WTC11 (cell line): Measurements from ENCODE around the gene SGPL1.

Source experiments
- ATF2 ChIP-seq: sonication (generic); formaldehyde crosslinking; IDR thresholded peaks from 2 replicates; pipeline ENCODE4 v1.8.1; 2022; ENCODE audit warnings: low read depth, missing genetic modification reagents, borderline replicate concordance
- CTCF ChIP-seq: fragments of 200-600 bp; IDR thresholded peaks from 2 replicates; pipeline ENCODE4 v1.8.0; 2022; ENCODE audit warnings: antibody characterized with exemption
- MXD4 ChIP-seq: fragments of 250-450 bp; sonication (Bioruptor Pico); IDR thresholded peaks from 2 replicates; pipeline ENCODE4 v1.8.0; 2021; ENCODE audit warnings: mild to moderate bottlenecking, moderate library complexity, borderline replicate concordance
- NR3C1 ChIP-seq: sonication (generic); formaldehyde crosslinking; conservative IDR thresholded peaks from 2 replicates; pipeline ENCODE4 v1.8.1; 2023; ENCODE audit warnings: low read depth, mild to moderate bottlenecking, missing genetic modification reagents
- RELA ChIP-seq: sonication (generic); formaldehyde crosslinking; IDR thresholded peaks from 2 replicates; pipeline ENCODE4 v1.8.1; 2022; ENCODE audit warnings: missing genetic modification reagents, mild to moderate bottlenecking, borderline replicate concordance
- USF1 ChIP-seq: sonication (generic); formaldehyde crosslinking; IDR thresholded peaks from 2 replicates; pipeline ENCODE4 v1.8.0; 2022; ENCODE audit warnings: mild to moderate bottlenecking, missing genetic modification reagents
- ZNF138 ChIP-seq: sonication (generic); formaldehyde crosslinking; conservative IDR thresholded peaks from 2 replicates; pipeline ENCODE4 v1.8.1; 2022; ENCODE audit warnings: mild to moderate bottlenecking, moderate library complexity, missing genetic modification reagents
- TF ChIP-seq, protein P1 (sequence below): sonication (generic); formaldehyde crosslinking; IDR thresholded peaks from 2 replicates; pipeline ENCODE4 v1.8.0; 2022; ENCODE audit warnings: mild to moderate bottlenecking, missing genetic modification reagents

DNA sequence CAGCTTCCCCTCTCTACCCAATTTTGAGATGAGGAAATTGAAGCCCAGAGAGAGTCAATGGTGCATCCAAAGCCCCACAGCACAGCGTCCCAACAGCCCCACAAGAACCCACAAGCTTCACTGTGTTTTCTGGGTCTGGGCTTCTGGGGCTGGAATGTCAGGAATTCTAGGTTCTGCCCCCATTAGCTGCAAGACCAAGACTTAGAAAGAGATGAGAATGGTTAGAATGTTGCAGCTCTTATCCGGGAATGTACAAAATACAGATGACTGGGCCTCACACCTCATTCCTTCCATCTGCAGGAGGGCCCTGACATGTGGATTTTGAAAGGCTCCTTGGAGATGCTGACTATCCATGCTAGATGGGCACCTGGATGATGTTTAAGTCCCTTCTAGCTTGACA, 6.0 kb upstream of the SGPL1 start:
- TF ChIP-seq ATF2 (no peak), CTCF (no peak), MXD4 (no peak), NR3C1 (CRISPR knock-in tag) (no peak), ZNF138 (CRISPR knock-in tag) (no peak), RELA (no peak), USF1 (CRISPR knock-in tag) (no peak)
- TF ChIP-seq, protein P1, sequence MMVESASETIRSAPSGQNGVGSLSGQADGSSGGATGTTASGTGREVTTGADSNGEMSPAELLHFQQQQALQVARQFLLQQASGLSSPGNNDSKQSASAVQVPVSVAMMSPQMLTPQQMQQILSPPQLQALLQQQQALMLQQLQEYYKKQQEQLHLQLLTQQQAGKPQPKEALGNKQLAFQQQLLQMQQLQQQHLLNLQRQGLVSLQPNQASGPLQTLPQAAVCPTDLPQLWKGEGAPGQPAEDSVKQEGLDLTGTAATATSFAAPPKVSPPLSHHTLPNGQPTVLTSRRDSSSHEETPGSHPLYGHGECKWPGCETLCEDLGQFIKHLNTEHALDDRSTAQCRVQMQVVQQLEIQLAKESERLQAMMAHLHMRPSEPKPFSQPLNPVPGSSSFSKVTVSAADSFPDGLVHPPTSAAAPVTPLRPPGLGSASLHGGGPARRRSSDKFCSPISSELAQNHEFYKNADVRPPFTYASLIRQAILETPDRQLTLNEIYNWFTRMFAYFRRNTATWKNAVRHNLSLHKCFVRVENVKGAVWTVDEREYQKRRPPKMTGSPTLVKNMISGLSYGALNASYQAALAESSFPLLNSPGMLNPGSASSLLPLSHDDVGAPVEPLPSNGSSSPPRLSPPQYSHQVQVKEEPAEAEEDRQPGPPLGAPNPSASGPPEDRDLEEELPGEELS (CRISPR knock-in tag) = no peak
